ENCODE measurements around the gene QRFP. TPM values are rescaled to one million over a fixed set of nuclear protein-coding genes. Genes with fewer than 3 reads are reported as not detected.

QRFP gene
- total and polyA plus RNA-seq, 11 donors, result not detected

- Histone ChIP-seq H3K27ac (no peak overlapping the region), H3K4me1 (peaks cover 0 to 5% (median 0%) of the 10 kb centered on the region in 12 donors), H3K36me3 (no peaks in the 10 kb centered on the region), H3K27me3 (peaks cover 0 to 33% (median 0%) of the 10 kb centered on the region in 9 donors), H3K9me3 (no peaks in the 10 kb centered on the region), H3K4me3 (no peak overlapping the region)
- 70 to 79% (median 73%) methylated on average over 31 to 33 of the region's 33 CpGs for WGBS, 4 donors
- DNase-seq (no peak), ATAC-seq (peak in 2 of 4 donors; percentile 49 to 60)
- intact Hi-C loops (cut with DNase I), result no loop called here
- TF ChIP-seq POLR2A (IDR thresholded peaks at IDR 0.05), result no peak
- no peak for TF ChIP-seq CTCF (IDR thresholded peaks at IDR 0.05)
Measured at GRCh38 chr9:130918826-130919558, 22.4 kb upstream of the QRFP start.

DNA sequence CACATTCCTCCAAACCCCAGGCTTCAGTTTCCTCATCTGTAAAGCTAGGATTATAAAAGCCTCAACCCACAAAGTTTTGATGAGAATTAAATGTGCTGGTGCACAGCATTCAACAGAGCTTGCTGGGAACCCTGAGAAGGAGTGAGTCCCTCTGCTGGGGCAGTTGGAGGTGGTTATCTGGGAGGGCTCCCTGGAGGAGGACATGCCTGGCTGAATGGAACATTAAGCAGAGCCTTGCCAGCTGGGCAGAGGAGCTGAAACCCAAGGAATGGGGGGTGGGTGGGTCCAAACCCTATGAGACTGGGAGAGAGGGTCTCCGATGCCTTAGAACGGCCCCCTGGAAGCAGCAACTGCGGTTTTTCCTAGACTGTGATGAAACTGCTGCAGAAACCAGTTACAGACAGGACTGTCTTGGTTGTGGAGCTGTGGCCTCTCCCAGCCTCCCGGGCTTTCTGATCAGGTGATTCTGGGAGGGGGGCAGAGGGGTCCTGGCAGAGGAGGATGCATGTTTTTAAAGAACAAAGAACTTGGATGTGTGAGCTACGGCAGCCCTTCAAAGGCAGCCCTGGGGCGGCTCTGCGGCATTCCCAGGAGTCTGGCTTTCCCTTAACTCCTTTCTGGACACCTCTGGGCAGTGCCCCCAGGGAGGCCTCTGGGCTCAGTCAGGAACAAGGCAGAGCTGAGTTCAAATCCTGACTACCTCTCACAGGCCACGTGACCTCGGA, 21.7 kb upstream of the QRFP start:
- no peak for TF ChIP-seq POLR2A (IDR thresholded peaks at IDR 0.05)
- Histone ChIP-seq H3K9me3 (no peaks in the 10 kb centered on the region), H3K27ac (no peak overlapping the region), H3K4me1 (peaks cover 0 to 5% (median 0%) of the 10 kb centered on the region in 12 donors), H3K27me3 (peaks cover 0 to 34% (median 0%) of the 10 kb centered on the region in 9 donors), H3K4me3 (no peak overlapping the region), H3K36me3 (no peaks in the 10 kb centered on the region)
- ATAC-seq (no peak), DNase-seq (no peak)
- WGBS, 4 donors, result 68 to 73% (median 72%) methylated on average over 9 of the region's 9 CpGs
- intact Hi-C loops (cut with DNase I), result no loop called here

DNA sequence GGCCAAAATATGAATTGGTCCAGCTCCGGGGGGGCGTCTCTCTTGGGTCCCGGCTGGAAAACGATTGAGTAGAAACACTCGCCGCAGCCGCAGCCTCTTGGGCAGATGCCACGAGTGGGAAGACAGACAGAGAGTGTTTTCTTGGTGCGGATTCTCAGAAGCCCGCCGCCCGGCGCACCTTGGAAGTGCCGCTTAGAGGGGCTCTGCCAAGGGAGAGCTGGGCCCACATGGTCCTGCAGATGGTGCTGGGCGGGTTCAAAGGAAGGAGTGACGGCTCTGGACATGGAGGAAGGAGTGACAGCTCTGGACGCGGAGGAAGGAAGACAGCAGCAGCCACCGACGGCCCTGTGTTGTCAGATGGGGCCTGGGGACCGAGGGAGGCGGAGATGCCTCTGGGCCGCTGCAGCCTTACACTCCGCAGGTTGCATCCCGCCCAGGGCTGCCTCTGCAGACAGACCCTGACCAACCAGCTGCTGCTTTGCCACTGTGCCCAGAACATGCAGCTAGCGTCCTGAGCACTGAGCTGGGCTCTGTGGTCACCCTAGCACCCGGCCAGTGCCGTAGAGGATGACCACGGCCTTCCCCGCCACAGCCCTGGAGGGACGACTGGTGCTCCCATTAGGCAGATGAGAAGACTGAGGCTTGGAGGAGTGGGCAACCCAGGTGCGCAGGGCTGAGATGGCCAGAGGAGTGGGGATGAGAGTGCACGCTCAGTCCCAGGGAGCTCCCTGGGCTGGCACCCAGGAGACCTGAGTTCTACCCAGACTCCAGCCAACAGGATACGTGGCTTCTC, 20.8 kb upstream of the QRFP start:
- H3K27me3 ChIP-seq, result peaks cover 0 to 34% (median 0%) of the 10 kb centered on the region in 9 donors
- intact Hi-C loops (cut with DNase I), result no loop called here
- WGBS, 4 donors, result 68 to 82% (median 79%) methylated on average over 25 to 34 of the region's 34 CpGs
- no peak for TF ChIP-seq CTCF (IDR thresholded peaks at IDR 0.05)
- TF ChIP-seq POLR2A (IDR thresholded peaks at IDR 0.05), result no peak
- no peak overlapping the region for H3K27ac ChIP-seq
- ATAC-seq, result no peak
- H3K36me3 ChIP-seq, result no peaks in the 10 kb centered on the region
- peaks cover 0 to 5% (median 0%) of the 10 kb centered on the region in 12 donors for H3K4me1 ChIP-seq
- DNase-seq, result no peak
- no peak overlapping the region for H3K4me3 ChIP-seq
- H3K9me3 ChIP-seq, result no peaks in the 10 kb centered on the region

DNA sequence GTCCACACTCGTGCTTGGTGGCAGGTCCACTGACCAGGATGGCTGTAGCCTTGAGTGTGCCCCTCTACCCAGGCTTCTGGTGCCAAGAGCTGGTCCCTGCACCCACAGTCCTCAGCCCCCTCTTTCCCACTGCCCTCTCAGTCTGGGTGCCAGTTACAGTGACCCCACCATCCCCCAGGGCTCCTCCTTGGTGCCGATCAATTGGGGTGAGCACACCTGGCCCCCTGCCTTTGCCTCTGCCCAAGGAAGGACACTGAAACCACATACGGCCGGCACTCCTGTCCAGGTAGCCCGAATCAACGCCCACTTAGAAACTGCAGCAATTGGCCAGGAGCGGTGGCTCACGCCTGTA, 18.5 kb upstream of the QRFP start:
- Histone ChIP-seq H3K4me1 (peaks cover 0 to 5% (median 0%) of the 10 kb centered on the region in 12 donors), H3K27ac (no peak overlapping the region), H3K4me3 (no peak overlapping the region), H3K27me3 (peaks cover 0 to 25% (median 0%) of the 10 kb centered on the region in 9 donors), H3K36me3 (no peaks in the 10 kb centered on the region), H3K9me3 (no peaks in the 10 kb centered on the region)
- WGBS, 4 donors, result 87 to 92% (median 90%) methylated on average over 7 to 8 of the region's 8 CpGs
- DNase-seq (no peak), ATAC-seq (no peak)
- intact Hi-C loops (cut with DNase I), result no loop called here
- TF ChIP-seq CTCF (IDR thresholded peaks at IDR 0.05) (no peak), POLR2A (IDR thresholded peaks at IDR 0.05) (no peak)
